SHP77 (cell line): ENCODE measurements around the gene NR2C2.
"Not testable (repeated sequence)": the region's sequence is repeated elsewhere in the genome, so short reads cannot be mapped to it uniquely, and the experiment has no call there.

ENCODE experiments used
- DNase-seq, 2 experiments: peaks; one replicate each; lab custom pipeline; 2025; lab: John Stamatoyannopoulos, UW

The NR2C2 gene

DNA sequence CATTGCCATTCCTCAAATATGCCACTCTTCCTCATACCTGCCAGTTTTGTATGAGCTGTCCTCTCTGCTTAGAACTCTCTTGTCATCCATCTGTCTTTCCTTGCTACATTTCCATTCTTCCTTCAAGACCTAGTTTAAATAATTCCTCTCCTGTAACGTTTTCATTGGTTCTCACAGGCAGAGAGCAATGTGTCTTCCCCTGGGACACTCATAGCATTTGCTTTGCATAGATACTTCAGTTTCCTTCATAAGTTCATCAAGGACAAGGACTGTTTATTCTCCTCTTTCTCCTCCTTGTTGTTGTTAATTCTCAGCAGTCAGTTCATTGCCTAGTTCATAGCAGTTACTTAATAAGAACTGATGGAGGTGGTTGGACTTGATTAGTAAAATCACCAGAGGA lies 10.5 kb downstream of the NR2C2 start:
- DNase-seq: no peak

DNA sequence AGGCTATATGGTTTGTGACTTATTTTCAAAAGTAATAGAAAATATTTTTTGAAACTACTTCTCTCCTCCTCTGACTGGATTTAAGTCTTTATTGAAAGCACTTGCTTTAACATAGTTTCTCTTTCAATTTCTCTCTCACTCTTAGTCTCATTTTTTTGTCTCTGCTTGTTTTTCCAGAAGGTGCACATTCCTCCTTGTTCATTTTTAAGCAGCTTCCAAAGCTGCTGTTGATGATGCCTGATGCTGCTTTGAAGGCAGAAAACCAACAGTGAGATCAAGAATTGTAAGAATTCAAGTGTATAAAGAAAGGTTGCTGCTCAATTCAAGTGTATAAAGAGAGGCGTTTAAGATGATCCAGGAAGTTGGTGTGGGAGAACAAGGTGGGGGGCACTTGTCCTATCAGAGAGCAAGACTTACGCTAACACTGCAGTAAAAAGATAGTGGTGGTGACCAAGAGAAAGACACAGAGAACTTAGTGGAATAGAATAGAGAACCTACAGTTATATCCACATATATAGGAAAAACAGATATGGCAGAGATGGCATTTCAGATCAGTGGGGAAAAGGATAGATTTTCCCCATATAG lies 12.1 kb downstream of the NR2C2 start:
- no peak for DNase-seq

DNA sequence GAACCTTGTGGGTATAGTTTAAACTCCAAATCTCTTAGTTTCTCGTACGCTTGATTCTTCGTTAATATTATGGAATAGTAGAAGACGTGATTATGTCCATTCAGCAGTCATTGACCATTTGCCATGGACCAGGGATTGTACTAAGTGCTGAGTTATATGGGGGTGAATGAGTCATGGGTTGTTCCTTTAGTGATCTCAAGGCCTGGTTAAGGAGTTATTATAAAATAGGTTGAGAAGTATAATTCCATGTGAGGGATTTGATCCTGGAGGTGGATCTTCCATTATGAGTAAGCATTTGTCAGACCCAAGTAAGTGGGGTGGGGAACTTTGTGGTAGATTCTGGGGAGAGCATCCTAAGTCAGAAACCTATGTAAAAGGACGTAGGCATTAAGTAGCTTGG lies 15.4 kb downstream of the NR2C2 start:
- no peak for DNase-seq

GRCh38 chr3:14967285-14967684 lies 19.9 kb downstream of the NR2C2 start:
- DNase-seq: no peak

GRCh38 chr3:14969671-14970070 lies 22.3 kb downstream of the NR2C2 start:
- DNase-seq: no peak

DNA sequence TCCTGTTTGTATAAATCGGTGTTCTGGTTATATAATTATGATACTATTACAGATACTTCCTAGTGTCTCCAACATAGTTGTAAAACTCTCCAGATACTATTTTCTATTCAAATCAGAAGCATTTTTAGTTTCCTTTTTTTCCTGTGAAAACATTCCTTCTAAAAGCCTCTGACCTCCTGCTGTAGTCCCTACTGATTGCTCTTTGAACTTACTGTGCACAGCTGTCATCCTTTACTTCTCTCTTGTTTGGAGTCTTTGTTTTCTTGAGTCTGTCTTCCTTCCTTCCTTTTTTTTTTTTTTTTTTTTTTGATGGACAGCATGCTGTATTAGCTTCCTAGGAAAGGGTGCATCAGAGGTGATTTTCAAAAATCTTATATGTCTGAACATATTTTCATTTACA lies 28.9 kb downstream of the NR2C2 start:
- no peak for DNase-seq

DNA sequence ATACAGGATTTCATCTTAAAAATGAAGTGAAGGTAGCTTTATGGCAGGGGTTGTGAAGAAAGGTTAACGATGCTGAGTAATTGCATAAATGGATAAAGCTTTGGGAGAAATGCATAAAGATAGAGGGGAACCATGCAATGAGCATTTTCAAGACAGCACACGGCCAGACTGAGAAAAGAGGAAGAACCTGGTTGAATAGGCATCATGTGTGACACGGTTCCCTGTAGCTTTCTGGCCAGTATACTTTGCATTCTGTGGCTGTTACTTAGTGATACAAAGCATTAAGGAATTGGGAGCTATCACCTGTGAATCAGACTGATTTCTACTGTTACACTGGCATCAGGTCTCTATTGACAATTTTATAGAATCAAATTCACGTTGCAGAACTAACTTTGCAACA lies 33.3 kb downstream of the NR2C2 start:
- no peak for DNase-seq

GRCh38 chr3:14984581-14985113 lies 37.3 kb downstream of the NR2C2 start:
- DNase-seq: no peak

GRCh38 chr3:14988988-14989394 lies 41.6 kb downstream of the NR2C2 start:
- peak; percentile 1 to 5 for DNase-seq

GRCh38 chr3:14989943-14990779 lies 42.8 kb downstream of the NR2C2 start:
- peak; percentile 0 to 6 for DNase-seq

- no peak for DNase-seq
These were observed 43.4 kb downstream of the NR2C2 start for GRCh38 chr3:14990780-14991148.

DNA sequence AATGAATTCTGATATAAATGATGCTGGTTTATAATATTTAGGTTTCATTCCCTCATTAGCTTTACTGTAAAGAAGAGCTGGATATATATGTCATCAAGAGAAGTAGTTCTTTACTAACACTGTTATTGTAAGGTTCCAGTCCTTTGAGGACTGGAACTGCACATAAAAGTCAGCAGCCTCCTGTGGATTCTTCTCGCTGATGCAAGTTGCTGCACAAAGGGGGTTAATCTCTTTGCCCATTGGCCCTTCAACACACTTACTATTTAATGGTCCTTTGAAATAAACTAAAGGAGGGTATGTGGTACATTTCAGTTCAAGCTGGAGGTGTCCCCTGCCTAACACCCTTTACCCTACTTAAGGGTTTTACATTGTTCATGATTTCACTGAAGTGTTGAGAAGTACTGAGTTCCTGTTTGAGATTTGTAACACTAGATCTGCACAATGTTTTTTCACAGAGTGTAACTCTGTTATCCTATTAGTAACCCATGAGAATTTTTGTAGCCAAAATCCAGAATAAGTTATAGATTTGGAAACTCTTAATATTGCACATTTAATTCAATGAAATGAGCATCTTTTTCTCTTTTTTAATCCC lies 43.9 kb downstream of the NR2C2 start:
- no peak for DNase-seq

DNA sequence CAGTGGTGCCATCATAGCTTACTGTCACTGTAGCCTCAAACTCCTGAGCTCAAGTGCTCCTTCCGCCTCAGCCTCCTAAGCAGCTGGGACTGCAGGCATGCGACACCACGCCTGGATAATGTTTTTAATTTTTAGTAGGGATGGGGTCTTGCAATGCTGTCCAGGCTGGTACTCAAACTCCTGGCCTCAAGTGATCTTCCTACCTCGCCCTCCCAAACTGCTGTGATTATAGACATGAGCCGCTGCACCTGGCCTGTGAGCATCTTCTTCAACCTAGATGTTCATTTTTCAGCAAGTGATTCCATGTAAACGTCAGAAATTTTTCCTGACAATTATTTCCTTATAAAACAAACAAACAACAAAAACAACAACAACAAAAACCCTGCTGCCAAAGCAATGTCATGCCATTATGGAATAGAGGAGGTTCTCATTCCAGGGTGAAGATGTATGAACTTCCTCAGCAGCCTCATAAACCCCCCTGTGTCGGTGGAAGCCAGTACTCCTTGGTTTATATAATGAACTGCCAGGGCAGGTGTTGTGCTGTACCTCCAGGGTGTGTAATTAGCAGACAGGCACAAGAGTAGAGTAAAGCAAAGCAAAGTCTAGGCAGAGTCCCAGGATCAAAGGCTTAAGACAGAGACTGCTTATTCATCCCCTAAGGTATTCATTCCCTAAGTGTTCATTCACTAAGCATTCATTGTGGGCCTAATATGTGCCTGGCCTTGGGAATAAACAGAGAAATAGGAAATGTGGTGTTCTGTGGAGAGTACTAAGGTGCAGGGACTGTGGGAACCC lies 44.6 kb downstream of the NR2C2 start:
- DNase-seq: no peak

DNA sequence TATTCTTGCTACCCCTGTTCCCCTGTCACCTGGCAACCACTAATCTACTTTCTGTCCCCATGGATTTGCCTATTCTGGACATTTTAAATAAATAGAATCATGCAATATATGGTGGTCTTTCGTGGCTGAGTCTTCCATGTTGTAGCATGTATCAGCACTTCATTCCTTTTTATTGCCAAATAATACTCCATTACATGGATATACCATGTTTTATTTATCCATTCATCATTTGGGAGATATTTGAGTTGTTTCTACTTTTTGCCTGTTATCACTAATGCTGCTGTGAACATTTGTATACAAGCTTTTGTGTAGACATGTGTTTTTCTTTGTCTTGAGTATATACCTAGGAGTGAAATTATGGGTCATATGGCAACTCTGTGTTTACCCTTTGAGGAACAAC lies 50.6 kb downstream of the NR2C2 start:
- DNase-seq: no peak

DNA sequence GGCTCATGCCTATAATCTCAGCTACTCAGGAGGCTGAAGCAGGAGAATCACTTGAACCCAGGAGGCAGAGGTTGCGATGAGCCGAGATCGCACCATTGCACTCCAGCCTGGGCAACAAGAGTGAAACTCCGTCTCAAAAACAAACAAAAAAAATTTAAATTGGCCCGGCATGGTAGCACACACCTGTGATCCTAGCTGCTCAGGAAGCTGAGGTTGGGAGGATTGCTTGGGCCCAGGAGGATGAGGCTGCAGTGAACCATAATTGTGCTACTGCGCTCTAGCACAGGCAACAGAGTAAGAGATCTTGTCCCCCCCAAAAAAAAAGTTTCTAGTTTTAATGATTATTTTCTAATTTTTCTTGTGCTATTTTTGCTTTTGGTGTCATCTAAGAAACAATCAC lies 51.8 kb downstream of the NR2C2 start:
- not testable (repeated sequence) for DNase-seq

- DNase-seq: peak; percentile 47 to 49
These were observed 60.3 kb downstream of the NR2C2 start for GRCh38 chr3:15007681-15008141.

DNA sequence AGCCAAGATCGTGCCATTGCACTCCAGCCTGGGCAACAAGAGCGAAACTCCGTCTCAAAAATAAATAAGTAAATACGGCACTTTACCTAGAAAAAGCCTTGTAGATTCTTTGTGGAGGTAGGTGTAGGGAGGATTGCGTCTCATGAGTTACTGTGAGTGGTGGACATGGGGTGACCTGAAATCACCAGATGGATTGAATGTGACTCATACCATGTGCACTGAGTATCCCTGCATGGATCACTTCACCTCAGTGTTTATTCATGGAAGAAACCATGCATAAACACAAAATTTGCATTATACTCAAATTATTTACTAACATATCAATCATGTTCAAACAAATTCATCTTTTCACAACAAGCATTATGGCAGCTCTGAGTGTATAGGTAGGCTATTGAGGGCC lies 61.8 kb downstream of the NR2C2 start:
- DNase-seq: no peak

DNA sequence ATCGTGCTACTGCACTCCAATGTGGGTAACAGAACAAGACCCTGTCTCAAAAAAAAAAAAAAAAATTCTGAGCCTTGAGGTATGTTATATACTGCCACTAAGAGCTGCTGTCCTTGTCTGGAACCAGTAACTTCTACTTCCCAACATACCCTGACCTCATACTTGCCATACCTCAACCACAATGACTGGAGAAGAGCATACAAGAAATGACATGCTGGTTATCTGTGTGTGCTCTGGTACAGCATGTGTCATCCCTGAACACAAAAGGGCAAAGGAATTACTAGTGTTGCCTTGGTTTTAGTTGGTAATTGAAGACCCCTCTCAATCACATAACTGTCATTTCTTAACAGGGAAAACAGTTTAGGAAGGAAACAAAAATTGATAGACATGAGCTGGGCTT lies 63.3 kb downstream of the NR2C2 start:
- no peak for DNase-seq

- no peak for DNase-seq
These were observed 63.8 kb downstream of the NR2C2 start for GRCh38 chr3:15011174-15011573.

DNA sequence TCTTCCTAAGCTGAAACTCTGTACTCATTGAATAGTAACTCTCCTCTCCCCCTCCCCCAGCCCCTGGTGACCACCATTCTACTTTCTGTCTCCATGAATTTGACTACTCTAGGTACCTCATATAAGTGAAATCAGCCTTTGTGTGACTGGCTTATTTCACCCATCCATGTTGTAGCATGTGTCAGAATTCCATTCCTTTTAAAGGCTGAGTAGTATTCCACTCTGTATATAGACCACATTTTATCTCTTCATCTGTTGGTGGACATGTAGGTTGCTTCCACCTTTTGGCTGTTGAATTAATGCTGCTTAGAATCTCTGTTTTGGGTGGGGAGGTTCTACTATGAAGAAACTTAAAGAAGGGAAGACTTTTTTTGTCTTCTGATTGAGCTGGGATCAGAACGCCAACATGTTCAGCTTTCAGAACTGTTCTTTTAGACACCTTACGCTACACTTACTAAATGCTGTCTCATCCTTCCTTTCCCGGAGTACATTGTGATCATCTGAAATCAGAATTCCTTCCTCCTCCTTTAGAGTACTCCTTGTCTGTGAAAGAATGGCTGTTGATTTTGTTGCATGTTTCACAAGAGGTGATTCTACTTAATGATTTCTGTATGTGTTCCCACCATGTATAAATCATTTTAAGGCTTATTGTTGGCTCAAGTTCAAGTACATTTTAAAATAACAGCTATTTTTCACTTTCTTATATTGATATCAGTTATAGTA lies 67.4 kb downstream of the NR2C2 start:
- DNase-seq: no peak

DNA sequence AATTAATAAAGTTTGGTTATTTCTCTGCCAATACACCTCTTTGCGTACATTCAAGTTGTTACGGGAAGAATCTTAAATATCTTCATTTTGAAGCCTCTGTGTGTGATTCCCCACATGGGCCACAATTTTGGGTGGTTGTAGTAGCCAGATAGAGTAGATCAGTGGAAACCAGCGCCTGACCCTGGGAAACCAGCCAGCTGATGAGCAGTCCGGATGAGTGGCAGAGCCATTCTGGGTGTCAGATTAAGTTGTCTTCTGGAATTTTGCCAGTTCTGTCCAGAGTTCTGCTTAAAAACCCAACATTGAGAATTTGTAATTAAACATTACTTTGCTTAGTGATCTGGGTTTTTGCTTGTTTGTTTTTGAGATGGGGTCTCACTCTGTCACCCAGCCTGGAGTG lies 68.1 kb downstream of the NR2C2 start:
- DNase-seq: no peak

DNA sequence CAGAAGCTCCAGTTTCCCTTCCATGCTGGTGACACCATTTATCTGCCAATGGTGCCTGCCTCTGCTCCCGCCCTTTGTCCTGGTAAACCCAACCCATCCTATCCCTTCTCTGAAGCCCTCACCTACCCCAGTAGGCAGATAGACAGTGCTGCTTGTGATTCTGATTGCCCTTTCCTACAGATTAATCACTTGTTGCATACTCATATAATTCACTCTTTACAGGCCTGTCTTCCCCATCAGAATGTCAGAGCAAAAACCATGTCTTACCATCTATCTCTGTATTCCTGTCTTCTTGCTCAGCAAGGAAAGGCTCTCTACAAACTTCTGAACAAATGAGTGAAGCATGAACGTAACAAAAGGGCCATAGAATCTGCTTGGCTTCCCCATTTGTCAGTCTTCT lies 69.8 kb downstream of the NR2C2 start:
- no peak for DNase-seq
